Activated CD8-positive, alpha-beta memory T cell treated with anti-CD3 and anti-CD28 coated beads for 48 hours (primary cell): ENCODE data around the gene GATD1.
"Not testable (repeated sequence)": the region's sequence is repeated elsewhere in the genome, so short reads cannot be mapped to it uniquely, and the experiment has no call there.

Experiments used
- DNase-seq, 3 experiments: peaks; one replicate each; pipeline ENCODE4 v3.0.0-alpha.2; 2020; ENCODE audit warnings: low read depth in 2 of 3, low spot score in 2 of 3

Gene GATD1

DNA sequence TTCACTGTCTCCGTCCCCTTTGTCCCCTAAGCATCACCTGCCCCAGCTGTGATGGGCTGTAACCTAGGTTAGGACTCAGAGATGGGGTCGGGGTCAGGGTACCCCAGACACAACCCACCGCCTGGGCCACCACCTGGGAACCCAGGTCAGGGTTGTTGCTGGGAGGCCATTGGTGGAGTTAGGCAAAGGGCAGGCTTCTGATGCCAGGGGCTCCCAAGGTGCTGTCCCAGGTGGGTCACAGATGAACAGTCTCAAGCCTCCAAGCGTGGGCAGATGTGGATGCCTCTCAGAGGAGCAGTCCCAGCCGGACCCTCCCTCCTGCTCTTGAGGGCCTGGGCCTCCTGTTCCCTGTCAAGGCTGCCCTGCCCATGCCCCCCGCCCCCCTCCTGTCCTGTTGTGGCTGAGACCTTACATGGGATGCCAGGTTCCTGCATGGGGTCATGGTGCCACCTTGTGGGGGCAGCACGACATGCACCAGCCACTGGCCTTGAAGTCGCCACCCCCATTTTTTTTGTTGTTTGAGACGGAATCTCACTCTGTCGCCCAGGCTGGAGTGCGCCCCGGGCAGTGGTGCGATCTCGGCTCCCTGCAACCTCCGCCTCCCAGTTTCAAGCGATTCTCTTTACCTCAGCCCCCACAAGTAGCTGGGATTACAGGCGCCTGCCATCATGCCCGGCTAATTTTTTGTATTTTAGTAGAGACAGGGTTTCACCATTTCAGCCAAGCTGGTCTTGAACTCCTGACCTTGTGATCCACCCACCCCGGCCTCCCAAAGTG lies 12.1 kb downstream of the GATD1 start:
- DNase-seq = no peak

DNA sequence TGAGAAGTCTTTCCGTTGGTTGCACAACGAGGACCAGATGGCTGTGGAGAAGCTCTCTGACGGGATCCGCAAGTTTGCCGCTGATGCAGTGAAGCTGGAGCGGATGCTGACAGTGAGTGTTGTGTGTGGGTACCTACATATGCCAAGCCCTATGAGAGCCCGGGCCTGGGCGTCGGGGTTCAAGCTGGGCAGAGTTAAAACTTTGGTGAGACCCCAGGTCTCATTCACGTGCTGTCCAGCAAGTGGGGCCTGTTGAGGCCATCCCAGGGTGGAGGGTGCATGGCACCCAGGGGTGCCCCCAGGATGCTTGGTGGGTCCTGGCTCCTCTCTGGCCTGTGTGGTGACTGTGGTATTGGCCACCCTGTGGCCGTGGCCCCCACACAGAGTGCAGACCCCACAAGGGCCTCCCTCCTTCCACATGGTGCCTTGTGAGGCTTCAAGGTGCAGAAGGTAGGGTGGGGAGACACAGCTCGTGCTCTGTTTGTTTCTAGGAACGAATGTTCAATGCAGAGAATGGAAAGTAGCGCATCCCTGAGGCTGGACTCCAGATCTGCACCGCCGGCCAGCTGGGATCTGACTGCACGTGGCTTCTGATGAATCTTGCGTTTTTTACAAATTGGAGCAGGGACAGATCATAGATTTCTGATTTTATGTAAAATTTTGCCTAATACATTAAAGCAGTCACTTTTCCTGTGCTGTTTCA lies 12.8 kb downstream of the GATD1 start:
- DNase-seq = no peak

DNA sequence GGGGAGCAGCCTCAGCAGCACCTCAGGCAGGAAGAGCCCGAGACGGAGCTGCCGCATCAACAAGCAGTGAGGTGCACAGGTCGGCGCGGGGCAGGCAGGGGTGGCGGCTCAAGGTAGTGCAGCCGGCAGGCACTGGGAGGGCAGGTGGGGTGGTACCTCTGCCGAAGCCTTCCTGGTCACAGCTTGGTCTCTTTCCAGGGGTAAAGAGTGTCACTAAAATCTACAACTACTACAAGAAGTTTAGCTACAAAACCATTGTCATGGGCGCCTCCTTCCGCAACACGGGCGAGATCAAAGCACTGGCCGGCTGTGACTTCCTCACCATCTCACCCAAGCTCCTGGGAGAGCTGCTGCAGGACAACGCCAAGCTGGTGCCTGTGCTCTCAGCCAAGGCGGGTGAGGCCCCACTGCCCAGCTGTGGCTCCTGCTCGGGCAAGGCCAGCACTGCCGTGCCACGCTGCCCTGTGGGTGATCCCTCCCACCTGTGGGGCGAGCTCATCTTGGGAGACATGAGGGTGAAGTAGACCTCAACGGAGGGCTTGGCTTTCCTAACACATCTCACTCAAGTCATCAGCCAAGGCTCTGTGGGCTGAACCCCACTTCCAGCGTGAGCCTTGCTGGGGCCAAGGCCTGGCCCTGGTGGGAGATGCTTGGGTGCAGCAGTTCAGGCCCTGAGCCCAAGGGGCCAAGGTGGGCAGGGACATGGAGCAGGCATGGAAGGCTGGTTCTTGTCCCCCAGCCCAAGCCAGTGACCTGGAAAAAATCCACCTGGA lies 13.6 kb downstream of the GATD1 start:
- DNase-seq = no peak

DNA sequence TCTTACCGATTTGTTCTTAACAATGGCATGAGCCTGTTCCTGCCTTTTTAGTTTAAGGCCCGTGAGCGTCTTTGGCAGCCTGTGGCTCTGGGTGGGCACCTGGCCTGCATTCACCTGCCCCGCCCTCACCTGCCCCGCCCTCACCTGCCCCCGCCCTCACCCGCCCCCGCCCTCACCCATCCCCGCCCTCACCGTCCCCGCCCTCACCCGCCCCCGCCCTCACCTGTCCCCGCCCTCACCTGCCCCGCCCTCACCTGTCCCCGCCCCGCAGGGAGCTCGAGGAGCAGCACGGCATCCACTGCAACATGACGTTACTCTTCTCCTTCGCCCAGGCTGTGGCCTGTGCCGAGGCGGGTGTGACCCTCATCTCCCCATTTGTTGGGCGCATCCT lies 14.2 kb downstream of the GATD1 start:
- DNase-seq = no peak

DNA sequence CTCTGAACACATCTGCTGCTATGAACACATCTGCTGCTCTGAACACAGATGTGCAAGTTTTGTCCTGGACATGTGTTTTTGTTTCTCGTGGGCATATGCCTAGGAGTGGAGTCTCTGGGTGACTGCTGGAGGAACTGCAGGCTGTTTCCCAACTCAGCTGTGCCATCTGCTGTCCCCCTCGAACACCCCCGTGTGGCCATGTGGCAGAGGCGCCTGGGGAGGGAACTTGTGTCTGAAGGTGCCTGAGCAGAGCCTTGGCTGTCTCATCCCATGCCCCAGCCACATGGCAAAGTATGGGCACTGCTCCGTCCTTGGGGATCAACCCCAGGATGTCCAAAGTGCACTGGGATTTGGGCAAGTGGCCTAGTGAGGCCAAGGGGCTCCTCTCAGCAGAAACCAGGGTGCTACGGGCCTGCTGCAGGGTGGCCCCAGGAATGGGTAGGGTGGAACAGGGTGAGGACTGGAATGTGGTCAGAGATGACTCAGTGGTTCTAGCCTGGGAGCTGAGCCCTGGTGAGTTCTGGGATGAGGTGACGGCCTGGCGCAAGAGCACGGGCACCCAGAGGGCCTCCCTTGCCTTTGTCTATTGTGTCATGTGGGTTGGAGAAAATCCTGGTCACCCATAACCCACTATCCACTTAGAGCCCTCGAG lies 14.7 kb downstream of the GATD1 start:
- DNase-seq = no peak

DNA sequence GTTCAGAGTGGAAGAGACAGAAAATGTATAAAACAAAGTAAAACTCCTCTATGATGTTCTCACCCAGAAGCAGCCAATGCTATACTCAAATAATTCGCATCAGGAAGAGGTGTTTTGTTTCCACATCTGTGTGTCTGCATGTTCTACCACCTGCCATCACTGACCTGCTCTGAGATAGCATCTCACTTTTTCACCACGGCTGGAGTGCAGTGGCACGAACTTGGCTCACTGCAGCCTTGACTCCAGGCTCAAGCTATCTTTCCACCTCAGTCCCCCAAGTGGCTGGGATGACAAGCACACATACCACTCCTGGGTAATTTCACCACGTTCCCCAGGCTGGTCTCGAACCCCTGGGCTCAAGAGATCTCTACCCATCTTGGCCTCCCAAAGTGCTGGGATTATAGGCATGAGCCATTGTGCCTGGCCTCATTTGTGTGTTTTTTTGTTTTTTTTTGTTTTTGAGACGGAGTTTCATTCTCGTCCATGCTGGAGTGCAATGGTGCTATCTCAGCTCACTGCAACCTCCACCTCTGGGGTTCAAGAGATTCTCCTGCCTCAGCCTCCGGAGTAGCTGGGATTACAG lies 15.7 kb downstream of the GATD1 start:
- DNase-seq = no peak

DNA sequence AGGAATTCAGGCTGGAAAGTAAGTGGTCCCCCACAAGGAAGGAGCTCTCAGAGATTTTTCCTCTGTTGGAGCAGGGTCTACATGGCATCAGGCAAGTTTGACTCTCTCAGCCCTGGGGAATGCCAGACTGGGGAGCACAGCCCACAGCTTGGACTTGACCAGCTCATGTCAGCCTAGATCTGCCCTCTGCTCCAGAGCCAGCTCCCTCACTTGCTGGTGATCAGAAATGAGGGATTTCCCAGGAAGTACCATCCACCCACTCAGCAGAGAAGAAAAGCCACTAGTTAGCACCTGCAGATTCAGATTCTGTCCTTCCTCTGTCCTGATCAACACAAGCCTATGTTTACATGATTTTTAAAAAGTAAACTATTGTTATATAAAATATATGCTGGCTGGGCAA lies 17.1 kb downstream of the GATD1 start:
- no peak for DNase-seq

DNA sequence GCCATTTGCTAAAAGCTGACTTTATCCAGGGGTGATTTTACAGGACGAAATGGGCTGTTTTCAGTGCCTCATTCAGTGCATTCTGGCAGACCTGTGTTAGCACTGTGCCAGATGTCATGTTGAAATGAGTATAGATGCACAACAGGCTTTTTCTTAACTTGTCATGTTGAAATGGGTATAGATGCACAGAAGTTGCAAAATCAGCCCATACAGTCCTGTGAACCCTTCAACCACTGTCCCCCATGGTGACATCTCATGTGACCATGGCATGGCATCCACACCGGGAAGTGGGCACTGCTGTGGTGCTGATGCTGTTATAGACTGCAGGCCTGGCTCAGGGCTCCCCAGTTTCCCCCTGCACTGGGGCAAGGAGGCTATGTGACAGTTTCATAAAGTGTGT lies 27.6 kb downstream of the GATD1 start:
- no peak for DNase-seq

DNA sequence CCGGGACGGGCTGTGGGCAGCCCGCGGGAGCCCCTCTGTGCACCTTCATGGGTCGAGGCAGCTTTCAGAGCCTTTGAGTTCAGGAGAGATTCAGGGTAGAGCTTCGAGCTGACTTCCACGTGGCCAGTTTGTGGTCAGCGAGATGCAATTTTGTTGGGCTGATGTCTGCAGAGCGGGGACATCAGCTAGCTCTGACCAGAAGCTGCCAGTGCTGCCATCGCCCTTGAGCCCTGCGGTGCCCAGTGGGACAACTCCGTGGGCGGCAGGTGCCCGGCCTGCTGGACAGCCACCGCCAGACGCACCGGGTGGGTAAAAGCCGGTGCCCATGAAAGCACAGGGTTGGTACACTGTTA lies 29.3 kb downstream of the GATD1 start:
- no peak for DNase-seq

DNA sequence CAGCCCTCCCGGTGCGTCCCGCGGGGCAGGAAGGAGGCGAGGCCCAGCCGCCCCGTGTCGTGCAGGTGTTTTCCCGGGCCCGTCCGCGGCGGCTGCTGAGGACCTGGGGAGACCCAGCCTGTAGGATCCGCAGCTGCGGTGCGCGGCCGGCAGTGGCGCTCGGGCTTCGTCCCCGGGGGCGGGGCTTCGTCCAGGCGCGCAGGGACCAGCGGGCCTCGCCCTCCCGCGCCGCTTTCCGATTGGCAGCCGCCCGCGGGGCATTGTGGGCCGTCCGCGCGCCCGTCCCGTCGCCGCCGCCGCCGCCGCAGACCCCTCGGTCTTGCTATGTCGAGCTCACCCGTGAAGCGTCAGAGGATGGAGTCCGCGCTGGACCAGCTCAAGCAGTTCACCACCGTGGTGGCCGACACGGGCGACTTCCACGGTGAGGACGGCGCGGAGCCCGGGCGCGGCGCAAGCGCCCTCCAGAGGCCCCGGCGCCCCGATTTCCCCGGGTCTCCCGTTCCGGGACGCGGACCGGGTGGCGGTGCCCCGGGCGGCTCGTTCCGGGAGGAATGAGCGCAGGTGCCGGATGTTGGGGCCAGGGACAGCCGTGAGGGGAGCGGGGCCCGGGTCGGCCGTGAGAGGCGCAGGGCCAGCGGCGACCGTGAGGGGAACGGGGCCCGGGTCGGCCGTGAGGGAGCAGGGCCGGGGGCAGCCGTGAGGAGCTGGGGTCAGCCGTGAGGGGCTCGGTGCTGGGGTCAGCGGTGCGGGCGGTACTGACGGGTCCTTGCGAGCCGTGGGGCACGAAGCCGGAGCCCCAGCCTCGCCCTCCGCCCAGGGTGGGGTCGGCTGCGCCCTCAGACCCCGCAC lies 29.9 kb downstream of the GATD1 start, which contains the start of gene TALDO1:
TSS of gene TALDO1 (plus strand) at position 307 of the 849 bp plus-strand sequence. CDS start at position 325, 18 bp downstream.
- DNase-seq = peak; percentile 75 to 77 (median 75)

DNA sequence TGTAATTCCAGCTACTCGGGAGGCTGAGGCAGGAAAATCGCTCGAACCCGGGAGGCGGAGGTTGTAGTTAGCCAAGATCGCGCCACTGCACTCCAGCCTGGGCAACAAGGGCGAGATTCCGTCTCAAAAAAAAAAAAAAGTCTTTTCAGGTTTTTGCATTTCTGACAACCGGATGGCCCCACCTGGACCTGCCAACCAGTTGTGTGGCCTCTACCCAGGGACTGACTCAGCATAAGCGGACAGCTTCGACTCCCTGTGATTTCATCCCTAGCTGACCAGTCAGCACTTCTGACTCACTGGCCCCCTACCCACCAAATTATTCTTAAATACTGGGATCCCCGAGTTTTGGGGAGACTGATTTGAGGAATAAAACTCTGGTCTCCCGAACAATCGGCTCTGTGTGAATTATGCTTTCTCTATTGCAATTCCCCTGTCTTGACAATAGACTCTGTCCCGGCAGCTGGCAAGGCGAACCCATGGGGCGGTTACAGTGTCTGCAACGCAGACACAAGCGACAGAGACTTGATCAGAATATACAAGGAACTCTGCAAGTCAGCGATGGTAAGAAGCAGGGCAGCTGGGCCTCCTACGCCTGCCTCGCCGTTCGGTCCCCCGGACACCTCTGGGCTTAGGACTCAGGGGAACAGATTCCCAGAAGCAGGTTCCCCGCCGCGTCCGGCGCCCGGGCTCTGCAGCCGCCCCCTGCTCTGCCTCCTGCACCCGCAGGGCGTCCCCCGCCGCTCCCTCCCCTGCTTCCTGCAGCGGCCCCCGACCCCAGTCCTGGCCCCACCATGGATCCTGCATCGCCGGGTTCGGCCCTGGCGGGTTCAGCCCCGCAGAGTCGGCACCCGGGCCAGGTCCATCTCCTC lies 30.8 kb downstream of the GATD1 start:
- no peak for DNase-seq

DNA sequence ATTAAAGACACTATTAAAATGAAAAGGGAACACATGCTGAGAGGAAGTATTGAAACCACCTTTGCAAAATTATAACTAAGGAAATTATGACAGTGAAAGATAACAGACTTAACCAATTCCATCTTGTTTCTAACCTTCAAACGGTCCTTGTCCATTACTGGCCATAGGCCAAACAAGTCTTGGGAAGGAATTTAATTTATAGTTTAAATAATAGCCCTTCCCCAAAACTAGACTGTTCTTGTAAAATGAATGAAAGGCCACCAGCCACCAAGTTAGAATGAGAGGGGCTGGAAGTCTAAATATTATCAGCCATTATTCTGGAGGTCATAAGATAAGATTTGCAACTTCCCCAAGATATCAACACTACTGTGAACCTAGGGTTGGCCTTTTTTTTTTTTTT lies 31.9 kb downstream of the GATD1 start:
- no peak for DNase-seq

DNA sequence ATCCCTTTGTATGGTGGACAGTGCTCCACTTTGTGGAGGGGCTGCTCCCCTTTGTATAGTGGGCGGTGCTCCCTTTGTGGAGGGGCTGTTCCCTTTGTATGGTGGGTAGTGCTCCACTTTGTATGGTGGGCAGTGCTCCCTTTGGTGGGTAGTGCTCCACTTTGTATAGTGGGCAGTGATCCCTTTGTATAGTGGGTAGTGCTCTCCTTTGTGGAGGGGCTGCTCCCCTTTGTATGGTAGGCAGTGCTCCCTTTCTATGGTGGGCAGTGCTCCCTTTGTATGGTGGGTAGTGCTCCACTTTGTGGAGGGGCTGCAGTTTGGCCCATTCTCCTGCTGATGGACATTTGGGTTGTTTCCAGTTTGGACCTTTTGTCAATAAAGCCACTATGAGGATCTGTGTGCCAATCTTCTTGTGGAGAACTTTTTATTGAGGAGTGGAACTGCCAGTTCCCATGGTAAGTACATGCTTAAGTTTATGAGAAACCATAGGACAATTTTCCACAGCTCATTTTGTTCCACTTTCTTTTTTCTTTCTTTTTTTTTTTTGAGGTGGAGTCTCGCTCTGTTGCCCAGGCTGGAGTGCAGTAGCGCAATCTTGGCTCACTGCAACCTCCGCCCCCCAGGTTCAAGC lies 34.6 kb downstream of the GATD1 start:
- DNase-seq = no peak

DNA sequence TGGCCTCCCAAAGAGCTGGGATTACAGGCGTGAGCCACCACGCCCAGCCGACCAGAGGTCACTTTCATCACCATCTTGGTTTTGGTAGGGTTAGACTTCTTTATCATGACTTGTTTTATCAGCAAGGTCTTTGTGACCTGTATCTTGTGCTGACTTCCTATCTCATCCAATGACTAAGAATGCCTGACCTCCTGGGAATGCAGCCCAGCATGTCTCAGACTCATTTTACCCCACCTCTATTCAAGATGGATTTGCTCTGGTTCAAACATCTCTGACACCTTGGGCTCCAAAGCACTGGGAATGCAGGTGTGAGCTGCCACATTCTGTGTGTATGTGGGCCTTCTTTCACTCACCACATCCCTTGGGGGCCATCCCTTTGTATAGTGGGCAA lies 35.1 kb downstream of the GATD1 start:
- DNase-seq = no peak

DNA sequence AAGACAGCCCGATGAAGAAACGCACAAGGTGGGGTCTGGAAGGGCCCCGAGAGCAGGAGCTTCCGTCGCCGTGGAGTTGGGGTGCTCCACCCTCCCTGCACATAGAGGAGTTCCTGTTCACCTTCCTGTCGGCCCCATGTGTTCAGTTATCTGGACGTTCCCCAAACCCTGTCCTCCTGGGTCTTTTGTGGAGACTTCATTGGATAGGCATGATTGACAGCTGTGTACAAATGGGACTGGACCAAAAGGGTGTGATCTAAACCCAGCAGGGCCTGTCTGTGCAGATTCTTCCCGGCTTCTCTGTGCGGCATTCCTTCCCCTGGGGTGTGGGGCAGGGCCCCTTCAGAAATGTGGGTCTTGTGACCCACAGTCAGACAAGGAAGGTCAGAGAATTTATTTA lies 39.4 kb downstream of the GATD1 start:
- DNase-seq = not testable (repeated sequence)

DNA sequence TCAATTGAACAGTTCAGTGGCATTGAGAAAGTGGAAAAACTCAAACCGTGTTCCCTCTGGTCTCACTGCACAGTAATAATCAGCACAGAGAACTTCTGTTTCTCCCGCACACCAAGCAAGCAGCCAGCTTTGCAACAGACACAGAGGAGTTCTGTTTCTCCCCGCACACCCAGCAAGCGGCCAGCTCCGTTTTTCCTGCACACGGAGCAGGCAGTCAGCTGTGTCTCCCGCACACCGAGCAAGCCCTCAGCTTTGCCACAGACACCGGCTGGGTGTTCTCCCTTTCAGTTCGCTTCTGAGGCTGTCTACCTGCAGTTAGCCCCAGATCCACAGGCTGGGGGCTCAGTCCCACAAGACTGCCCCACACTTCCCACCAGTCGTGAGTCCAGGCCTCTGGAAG lies 39.9 kb downstream of the GATD1 start:
- no peak for DNase-seq

DNA sequence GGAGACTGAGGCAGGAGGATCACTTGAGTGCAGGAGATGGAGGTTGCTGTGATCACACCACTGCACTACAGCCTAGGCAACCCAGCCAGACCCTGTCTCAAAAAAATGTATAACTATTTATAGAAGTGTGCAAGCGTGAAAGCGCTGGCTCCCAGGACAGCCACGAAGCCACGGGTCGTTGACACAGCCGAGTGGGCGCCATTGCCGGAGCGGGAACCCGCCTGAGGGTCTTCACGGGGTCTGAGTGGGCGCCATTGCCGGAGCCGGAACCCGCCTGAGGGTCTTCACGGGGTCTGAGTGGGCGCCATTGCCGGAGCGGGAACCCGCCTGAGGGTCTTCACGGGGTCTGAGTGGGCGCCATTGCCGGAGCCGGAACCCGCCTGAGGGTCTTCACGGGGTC lies 42.7 kb downstream of the GATD1 start:
- DNase-seq = not testable (repeated sequence)

DNA sequence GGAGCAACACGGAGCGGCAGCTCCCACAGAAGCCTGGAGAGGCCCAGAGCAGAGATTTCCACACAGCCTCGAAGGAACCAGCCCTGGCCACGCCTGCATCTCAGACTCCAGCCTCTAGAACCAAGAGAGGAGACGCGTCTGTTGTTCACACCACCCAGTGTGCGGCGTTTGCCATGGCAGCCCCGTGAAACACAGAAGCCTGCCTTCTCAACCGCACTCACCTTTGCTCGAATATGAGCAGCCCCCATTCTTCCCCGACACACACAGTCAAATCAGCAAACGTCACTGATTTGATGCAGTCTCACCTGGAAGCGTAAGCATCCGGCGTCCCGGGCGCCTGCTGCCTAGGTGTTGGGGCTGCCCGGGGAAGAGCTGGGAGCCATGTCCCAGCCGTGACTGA lies 44.2 kb downstream of the GATD1 start:
- DNase-seq = no peak
